PFSK-1 (cell line): ENCODE measurements around the gene RBBP8.

ENCODE experiments used
- POLR2AphosphoS5 ChIP-seq: IDR thresholded peaks from 2 replicates; pipeline ENCODE4 v1.6.1; 2012; ENCODE audit warnings: low read depth, mild to moderate bottlenecking, control low read depth, low read length, moderate library complexity
- TAF1 ChIP-seq: IDR thresholded peaks from 2 replicates; pipeline ENCODE4 v1.6.1; 2012; ENCODE audit warnings: low read length, control low read depth, borderline replicate concordance; ENCODE audit not compliant: insufficient read depth
- TF ChIP-seq, protein P1 (sequence below), 2 experiments: IDR thresholded peaks; 2 replicates each; pipeline versions ENCODE4 v1.6.1 to v1.8.0; 2011 to 2012; ENCODE audit warnings: low read depth in 2 of 2, low read length in 2 of 2, control low read depth in 1 of 2, inconsistent platforms in 1 of 2, mild to moderate bottlenecking in 1 of 2, moderate library complexity in 1 of 2; ENCODE audit not compliant: insufficient read depth in 1 of 2

DNA sequence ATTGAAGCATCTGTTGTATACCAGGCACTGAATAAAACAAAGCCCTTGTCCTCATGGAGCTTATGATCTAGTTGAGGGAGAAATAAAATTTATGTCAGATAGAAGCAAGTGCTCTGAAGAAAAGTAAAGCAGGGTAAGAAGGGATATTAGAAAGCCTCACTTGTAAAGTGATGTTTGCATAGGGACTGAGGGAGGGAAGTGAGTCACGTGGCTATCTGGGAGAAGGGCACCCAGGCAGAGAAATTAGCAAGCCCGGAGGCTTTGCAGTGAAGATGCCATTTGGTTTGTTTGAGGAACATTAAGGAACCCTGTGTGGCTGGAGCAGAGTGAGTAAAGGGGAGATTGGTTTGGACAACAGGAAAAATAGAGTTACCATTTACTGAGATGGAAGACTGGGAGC is 52.1 kb downstream of the RBBP8 start:
- TF ChIP-seq TAF1, result no peak
- no peak for TF ChIP-seq POLR2AphosphoS5
- TF ChIP-seq, protein P1, sequence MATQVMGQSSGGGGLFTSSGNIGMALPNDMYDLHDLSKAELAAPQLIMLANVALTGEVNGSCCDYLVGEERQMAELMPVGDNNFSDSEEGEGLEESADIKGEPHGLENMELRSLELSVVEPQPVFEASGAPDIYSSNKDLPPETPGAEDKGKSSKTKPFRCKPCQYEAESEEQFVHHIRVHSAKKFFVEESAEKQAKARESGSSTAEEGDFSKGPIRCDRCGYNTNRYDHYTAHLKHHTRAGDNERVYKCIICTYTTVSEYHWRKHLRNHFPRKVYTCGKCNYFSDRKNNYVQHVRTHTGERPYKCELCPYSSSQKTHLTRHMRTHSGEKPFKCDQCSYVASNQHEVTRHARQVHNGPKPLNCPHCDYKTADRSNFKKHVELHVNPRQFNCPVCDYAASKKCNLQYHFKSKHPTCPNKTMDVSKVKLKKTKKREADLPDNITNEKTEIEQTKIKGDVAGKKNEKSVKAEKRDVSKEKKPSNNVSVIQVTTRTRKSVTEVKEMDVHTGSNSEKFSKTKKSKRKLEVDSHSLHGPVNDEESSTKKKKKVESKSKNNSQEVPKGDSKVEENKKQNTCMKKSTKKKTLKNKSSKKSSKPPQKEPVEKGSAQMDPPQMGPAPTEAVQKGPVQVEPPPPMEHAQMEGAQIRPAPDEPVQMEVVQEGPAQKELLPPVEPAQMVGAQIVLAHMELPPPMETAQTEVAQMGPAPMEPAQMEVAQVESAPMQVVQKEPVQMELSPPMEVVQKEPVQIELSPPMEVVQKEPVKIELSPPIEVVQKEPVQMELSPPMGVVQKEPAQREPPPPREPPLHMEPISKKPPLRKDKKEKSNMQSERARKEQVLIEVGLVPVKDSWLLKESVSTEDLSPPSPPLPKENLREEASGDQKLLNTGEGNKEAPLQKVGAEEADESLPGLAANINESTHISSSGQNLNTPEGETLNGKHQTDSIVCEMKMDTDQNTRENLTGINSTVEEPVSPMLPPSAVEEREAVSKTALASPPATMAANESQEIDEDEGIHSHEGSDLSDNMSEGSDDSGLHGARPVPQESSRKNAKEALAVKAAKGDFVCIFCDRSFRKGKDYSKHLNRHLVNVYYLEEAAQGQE (IDR thresholded peaks at IDR 0.05; ENCODE audit: insufficient read depth in 1 of 2, low read depth in 2 of 2, low read length in 2 of 2), result no peak
